ACHN (cell line): Measurements from ENCODE around the gene ELAPOR2.
"Not testable (repeated sequence)": the region's sequence is repeated elsewhere in the genome, so short reads cannot be mapped to it uniquely, and the experiment has no call there.

Experiments used
- DNase-seq: peaks from one replicate; pipeline ENCODE4 v3.0.0-alpha.2; 2015
- in situ Hi-C: cut with HindIII; loops from 2 replicates; pipeline ENCODE4 v1.10.0; 2017; ENCODE audit warnings: low sequenced_read_pairs, low pct_ligation_motif_present, low pct_unique_long_range_greater_than_20kb

The ELAPOR2 gene

GRCh38 chr7:87059525-87060287 is at the start of gene ELAPOR2:
TSS of gene ELAPOR2 (minus strand) at chr7:87059654. CDS start at chr7:87059513, 141 bp downstream.
- in situ Hi-C loops, result no loop called here
- peak; percentile 86 for DNase-seq

- DNase-seq, result no peak
- in situ Hi-C loops, result no loop called here
Observed at GRCh38 chr7:87107949-87108776, 48.7 kb upstream of the ELAPOR2 start.

GRCh38 chr7:87106974-87107612 is 47.6 kb upstream of the ELAPOR2 start:
- in situ Hi-C loops, result no loop called here
- DNase-seq, result no peak

GRCh38 chr7:87105401-87105800 is 45.9 kb upstream of the ELAPOR2 start:
- in situ Hi-C loops, result no loop called here
- DNase-seq, result no peak

GRCh38 chr7:87100326-87100725 is 40.9 kb upstream of the ELAPOR2 start:
- in situ Hi-C loops, result no loop called here
- no peak for DNase-seq

GRCh38 chr7:87097375-87097774 is 37.9 kb upstream of the ELAPOR2 start:
- DNase-seq, in situ Hi-C loops: not testable (repeated sequence)

GRCh38 chr7:87094322-87094721 is 34.9 kb upstream of the ELAPOR2 start:
- in situ Hi-C loops, result no loop called here
- no peak for DNase-seq

GRCh38 chr7:87092568-87093091 is 33.2 kb upstream of the ELAPOR2 start:
- in situ Hi-C loops, result no loop called here

GRCh38 chr7:87091487-87092066 is 32.1 kb upstream of the ELAPOR2 start:
- DNase-seq, result no peak
- in situ Hi-C loops, result no loop called here

More at GRCh38 chr7:87092568-87093091, 33.2 kb upstream of the ELAPOR2 start:
- DNase-seq, result no peak

GRCh38 chr7:87083865-87084519 is 24.5 kb upstream of the ELAPOR2 start:
- no peak for DNase-seq
- in situ Hi-C loops, result no loop called here

- in situ Hi-C loops, result no loop called here
- no peak for DNase-seq
Observed at GRCh38 chr7:87082675-87083074, 23.2 kb upstream of the ELAPOR2 start.

- no peak for DNase-seq
- in situ Hi-C loops, result no loop called here
Observed at GRCh38 chr7:87075671-87076404, 16.4 kb upstream of the ELAPOR2 start.

GRCh38 chr7:87067788-87068187 is 8.3 kb upstream of the ELAPOR2 start:
- in situ Hi-C loops, result no loop called here
- no peak for DNase-seq

GRCh38 chr7:87060288-87060537 is 759 bp upstream of the ELAPOR2 start:
- in situ Hi-C loops, result no loop called here
- no peak for DNase-seq

- no peak for DNase-seq
- in situ Hi-C loops, result no loop called here
Observed at GRCh38 chr7:87058744-87059524, 520 bp downstream of the ELAPOR2 start.

- in situ Hi-C loops, result no loop called here
- no peak for DNase-seq
Observed at GRCh38 chr7:87057210-87057609, 2.2 kb downstream of the ELAPOR2 start.

GRCh38 chr7:87056346-87056745 is 3.1 kb downstream of the ELAPOR2 start:
- in situ Hi-C loops, result no loop called here

More at GRCh38 chr7:87056346-87056745, 3.1 kb downstream of the ELAPOR2 start:
- DNase-seq, result no peak
